GM10266 (cell line): ENCODE measurements around the gene ATL1.

Experiments
- DNase-seq: peaks from one replicate; pipeline ENCODE4 v3.0.0; 2012; ENCODE audit errors: extremely low spot score
- TF ChIP-seq, protein P1 (sequence below): IDR thresholded peaks from 2 replicates; pipeline ENCODE4 v1.5.1; 2012; ENCODE audit warnings: mild to moderate bottlenecking, low read depth; ENCODE audit not compliant: control insufficient read depth, insufficient read depth; ENCODE audit errors: missing control alignments

Gene ATL1

DNA sequence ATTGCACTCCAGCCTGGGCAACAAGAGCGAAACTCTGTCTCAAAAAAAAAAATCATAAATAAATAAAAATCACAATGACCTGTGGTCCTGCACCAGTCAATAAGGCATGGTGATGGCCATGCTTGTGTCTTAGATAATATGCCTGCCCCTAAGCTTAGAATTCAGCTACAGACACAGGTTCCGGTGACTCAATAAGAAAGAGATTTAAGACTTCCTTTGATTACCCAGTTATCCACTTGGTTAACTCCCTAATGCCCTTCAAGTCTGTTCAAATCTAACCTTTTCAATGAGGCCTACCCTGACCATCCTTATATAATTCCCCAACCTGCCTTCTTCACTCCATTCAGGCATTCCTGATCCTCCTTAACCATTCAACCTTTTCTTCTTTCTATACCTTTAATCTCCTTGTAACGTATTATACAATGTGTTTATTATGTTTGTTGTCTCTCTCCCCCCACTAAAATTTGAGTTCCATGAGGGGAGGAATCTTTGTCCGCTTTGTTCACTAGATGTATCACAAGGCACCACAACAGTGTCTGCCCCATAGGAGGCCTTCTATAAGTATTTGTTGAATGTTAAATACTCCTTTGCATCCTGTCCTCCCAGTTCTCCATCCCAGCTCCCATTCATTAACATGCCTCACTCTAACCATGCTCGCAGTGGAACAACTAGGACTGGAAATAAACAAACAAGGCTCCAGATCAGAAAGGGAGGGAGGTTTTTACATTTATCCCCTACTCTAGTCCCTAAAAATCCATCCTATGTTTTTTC, 36.5 kb upstream of the ATL1 start:
- TF ChIP-seq, protein P1, sequence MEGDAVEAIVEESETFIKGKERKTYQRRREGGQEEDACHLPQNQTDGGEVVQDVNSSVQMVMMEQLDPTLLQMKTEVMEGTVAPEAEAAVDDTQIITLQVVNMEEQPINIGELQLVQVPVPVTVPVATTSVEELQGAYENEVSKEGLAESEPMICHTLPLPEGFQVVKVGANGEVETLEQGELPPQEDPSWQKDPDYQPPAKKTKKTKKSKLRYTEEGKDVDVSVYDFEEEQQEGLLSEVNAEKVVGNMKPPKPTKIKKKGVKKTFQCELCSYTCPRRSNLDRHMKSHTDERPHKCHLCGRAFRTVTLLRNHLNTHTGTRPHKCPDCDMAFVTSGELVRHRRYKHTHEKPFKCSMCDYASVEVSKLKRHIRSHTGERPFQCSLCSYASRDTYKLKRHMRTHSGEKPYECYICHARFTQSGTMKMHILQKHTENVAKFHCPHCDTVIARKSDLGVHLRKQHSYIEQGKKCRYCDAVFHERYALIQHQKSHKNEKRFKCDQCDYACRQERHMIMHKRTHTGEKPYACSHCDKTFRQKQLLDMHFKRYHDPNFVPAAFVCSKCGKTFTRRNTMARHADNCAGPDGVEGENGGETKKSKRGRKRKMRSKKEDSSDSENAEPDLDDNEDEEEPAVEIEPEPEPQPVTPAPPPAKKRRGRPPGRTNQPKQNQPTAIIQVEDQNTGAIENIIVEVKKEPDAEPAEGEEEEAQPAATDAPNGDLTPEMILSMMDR: no peak

DNA sequence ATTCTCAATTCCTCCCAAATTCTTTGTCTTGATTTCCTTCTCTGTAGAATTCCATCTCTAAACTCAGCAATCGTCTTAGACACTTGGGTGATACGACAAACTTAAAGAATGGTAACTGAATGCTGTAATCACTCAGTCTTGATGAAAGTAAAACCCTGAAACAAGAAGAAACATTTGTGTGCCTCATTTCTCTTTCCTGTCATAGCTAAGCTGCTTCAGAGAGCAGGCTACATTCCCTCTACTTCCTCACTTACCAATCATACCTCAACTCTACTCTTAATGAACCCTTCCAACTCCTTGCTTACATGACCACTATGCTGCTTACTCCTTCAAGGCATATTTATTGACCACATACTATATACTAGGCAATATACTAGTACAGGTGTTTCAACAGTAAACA, 35.9 kb upstream of the ATL1 start:
- TF ChIP-seq, protein P1: no peak
- no peak for DNase-seq

More for the DNA sequence above, 36.5 kb upstream of the ATL1 start:
- no peak for DNase-seq

DNA sequence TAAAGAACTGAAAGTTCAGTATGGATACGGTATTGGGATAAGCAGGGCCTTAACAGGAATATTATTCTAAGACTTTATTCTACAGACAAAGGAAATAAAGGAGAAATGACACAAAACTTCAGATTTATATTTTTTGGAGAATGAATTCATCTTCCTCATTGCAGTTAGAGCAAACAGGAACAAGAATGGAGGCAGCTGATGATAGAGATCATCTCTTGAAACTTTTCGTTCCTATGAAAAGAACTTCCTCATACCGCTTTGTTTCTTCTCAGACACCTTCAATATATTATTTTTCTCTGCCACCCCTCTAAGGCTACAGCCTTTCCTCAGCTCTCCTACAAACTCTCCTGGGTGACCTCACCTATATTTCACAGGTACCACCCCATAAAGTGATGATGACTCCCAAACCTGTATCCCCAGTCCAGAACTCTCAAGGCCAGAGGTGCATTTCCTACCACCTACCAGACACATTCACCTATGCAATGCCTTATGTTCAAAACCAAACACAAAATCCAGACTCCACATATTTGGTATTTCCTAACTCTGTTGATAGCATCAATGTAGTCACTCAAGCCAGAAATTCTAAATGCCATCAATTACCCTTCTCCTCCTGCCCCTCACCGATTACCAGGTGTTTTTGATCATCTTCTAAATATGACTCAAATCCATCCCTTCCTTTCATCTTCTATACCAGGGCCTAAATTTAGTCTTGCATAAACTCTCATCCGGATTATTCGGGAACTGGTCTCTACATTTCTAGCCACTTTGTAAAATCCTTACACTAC, 35.0 kb upstream of the ATL1 start:
- TF ChIP-seq, protein P1: no peak
- no peak for DNase-seq

DNA sequence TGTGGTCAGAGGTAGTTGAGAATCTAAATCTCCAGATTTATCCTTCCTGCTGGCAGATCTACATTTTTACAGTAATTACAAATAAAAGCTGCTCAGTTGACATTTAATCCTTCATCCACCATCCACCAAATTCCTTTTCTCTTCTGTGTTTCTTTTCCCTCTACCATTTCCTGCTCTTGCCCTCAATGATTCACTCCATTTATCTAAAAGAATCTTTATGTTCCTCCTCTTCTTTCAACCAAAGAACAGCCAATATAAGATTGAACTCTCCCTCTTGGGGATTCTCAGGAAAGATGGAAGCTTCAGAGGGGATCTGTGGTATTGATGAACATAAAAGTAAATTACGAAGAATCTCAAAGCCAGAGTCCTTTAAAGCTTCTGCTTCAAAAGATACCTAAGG, 31.9 kb upstream of the ATL1 start:
- TF ChIP-seq, protein P1: no peak
- DNase-seq: no peak

DNA sequence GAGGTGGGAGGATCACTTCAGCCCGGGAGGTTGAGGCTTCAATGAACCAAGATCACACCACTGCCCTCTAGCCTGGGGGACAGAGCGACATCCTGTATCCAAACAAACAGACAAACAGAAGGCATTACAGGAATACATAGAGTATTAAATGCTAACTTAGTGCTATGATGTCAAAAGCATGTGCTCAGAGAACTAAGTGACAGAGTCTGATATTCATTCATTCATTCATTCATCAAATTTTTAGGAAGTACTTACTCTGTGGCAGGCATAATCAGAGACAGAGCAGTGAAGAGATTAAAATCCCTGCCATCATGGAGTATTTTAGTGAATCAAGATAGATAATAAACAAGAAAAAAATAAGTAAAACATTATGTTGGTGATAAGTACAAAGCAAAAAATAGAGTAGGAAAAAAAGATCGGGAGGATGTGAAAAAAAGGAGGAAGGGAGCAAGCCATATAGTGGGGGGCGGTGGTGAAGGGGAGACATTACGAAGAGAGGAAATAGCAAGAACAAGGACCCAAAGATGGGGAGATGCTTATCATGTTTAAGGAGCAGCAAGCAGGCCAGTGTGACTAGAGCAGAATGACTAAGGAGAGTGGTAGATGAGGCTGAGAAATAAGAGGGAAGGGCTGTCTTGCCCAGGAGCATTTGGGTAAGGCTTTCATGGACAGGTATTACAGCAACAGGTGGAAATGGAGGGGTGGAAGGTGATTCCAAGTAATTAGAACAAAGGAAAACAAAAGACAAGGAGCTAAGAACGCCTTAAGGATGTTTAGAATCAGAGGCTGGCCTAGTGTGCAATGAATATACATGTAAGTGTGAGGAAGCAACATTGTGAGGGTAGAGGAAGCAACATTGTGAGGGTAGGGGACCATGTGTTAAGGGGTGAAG, 30.4 kb upstream of the ATL1 start:
- no peak for DNase-seq
- TF ChIP-seq, protein P1: no peak

DNA sequence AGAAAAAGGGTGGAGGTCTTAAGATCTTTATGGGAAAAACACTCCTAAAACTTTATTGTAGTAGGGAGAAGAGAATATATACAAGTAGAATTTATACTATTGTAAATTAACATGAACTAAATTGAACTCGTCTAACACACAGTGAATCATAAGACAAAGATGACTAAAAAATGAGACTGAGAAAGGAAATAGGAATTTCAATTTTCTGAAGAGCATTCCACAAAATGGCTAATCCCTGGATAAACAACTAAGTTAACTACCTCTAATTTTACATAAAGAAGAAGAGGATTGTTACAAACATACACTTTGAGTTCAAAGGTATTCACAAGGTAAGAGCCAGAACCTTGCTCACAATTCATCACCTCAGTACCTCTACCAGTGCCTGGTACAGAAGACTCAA, 29.6 kb upstream of the ATL1 start:
- TF ChIP-seq, protein P1: no peak
- DNase-seq: no peak
